ENCODE measurements around the gene ERBIN. TPM values are rescaled to one million over a fixed set of nuclear protein-coding genes. Genes with fewer than 3 reads are reported as not detected.

The ERBIN gene
- total RNA-seq, 1 experiment from 2014 or later: 98.4 TPM

- CTCF ChIA-PET: no interaction called here
- no peak for TF ChIP-seq CTCF (IDR thresholded peaks at IDR 0.05; ENCODE audit: unreplicated experiment)
- Mint-ChIP-seq H3K27ac (ENCODE audit: unreplicated experiment) (no peak overlapping the region), H3K4me3 (ENCODE audit: low read depth, unreplicated experiment) (no peak overlapping the region), H3K27me3 (ENCODE audit: unreplicated experiment) (no peaks in the 10 kb centered on the region), H3K4me1 (ENCODE audit: low read depth, unreplicated experiment) (no peaks in the 10 kb centered on the region), H3K9me3 (ENCODE audit: low read depth, unreplicated experiment) (no peaks in the 10 kb centered on the region), H3K36me3 (ENCODE audit: insufficient read depth, unreplicated experiment) (no peaks in the 10 kb centered on the region)
- BruUV-seq (replicated peaks): no TSS peak
- DNase-seq: no peak
- intact Hi-C loops (cut with micrococcal nuclease; ENCODE audit: unreplicated experiment): no loop called here
These were observed 22.8 kb upstream of the ERBIN start for GRCh38 chr5:65903581-65903980.

GRCh38 chr5:65906256-65906655 is 20.1 kb upstream of the ERBIN start:
- H3K27ac Mint-ChIP-seq (ENCODE audit: unreplicated experiment): no peak overlapping the region
- no peak for TF ChIP-seq CTCF (IDR thresholded peaks at IDR 0.05; ENCODE audit: unreplicated experiment)
- no peaks in the 10 kb centered on the region for H3K4me1 Mint-ChIP-seq (ENCODE audit: low read depth, unreplicated experiment)
- no peaks in the 10 kb centered on the region for H3K27me3 Mint-ChIP-seq (ENCODE audit: unreplicated experiment)
- CTCF ChIA-PET: no interaction called here
- no peak for DNase-seq
- intact Hi-C loops (cut with micrococcal nuclease; ENCODE audit: unreplicated experiment): no loop called here
- BruUV-seq (replicated peaks): no TSS peak
- no peaks in the 10 kb centered on the region for H3K9me3 Mint-ChIP-seq (ENCODE audit: low read depth, unreplicated experiment)
- H3K4me3 Mint-ChIP-seq (ENCODE audit: low read depth, unreplicated experiment): no peak overlapping the region
- no peaks in the 10 kb centered on the region for H3K36me3 Mint-ChIP-seq (ENCODE audit: insufficient read depth, unreplicated experiment)

- H3K36me3 Mint-ChIP-seq (ENCODE audit: insufficient read depth, unreplicated experiment): no peaks in the 10 kb centered on the region
- H3K9me3 Mint-ChIP-seq (ENCODE audit: low read depth, unreplicated experiment): no peaks in the 10 kb centered on the region
- no TSS peak for BruUV-seq (replicated peaks)
- no peak overlapping the region for H3K4me3 Mint-ChIP-seq (ENCODE audit: low read depth, unreplicated experiment)
- intact Hi-C loops (cut with micrococcal nuclease; ENCODE audit: unreplicated experiment): no loop called here
- H3K27ac Mint-ChIP-seq (ENCODE audit: unreplicated experiment): no peak overlapping the region
- H3K4me1 Mint-ChIP-seq (ENCODE audit: low read depth, unreplicated experiment): no peaks in the 10 kb centered on the region
- no peak for DNase-seq
- H3K27me3 Mint-ChIP-seq (ENCODE audit: unreplicated experiment): no peaks in the 10 kb centered on the region
- CTCF ChIA-PET: no interaction called here
- no peak for TF ChIP-seq CTCF (IDR thresholded peaks at IDR 0.05; ENCODE audit: unreplicated experiment)
These were observed 19.2 kb upstream of the ERBIN start for GRCh38 chr5:65907135-65907534.

GRCh38 chr5:65910711-65911110 is 15.7 kb upstream of the ERBIN start:
- no TSS peak for BruUV-seq (replicated peaks)
- no peak overlapping the region for H3K27ac Mint-ChIP-seq (ENCODE audit: unreplicated experiment)
- CTCF ChIA-PET: no interaction called here
- intact Hi-C loops (cut with micrococcal nuclease; ENCODE audit: unreplicated experiment): no loop called here
- no peak for DNase-seq
- H3K9me3 Mint-ChIP-seq (ENCODE audit: low read depth, unreplicated experiment): no peaks in the 10 kb centered on the region
- no peaks in the 10 kb centered on the region for H3K36me3 Mint-ChIP-seq (ENCODE audit: insufficient read depth, unreplicated experiment)
- H3K27me3 Mint-ChIP-seq (ENCODE audit: unreplicated experiment): no peaks in the 10 kb centered on the region
- H3K4me1 Mint-ChIP-seq (ENCODE audit: low read depth, unreplicated experiment): peaks cover 16% of the 10 kb centered on the region
- no peak for TF ChIP-seq CTCF (IDR thresholded peaks at IDR 0.05; ENCODE audit: unreplicated experiment)
- no peak overlapping the region for H3K4me3 Mint-ChIP-seq (ENCODE audit: low read depth, unreplicated experiment)

GRCh38 chr5:65912311-65912710 is 14.1 kb upstream of the ERBIN start:
- Mint-ChIP-seq H3K4me3 (ENCODE audit: low read depth, unreplicated experiment) (no peak overlapping the region), H3K36me3 (ENCODE audit: insufficient read depth, unreplicated experiment) (no peaks in the 10 kb centered on the region), H3K27ac (ENCODE audit: unreplicated experiment) (no peak overlapping the region), H3K4me1 (ENCODE audit: low read depth, unreplicated experiment) (peaks cover 16% of the 10 kb centered on the region), H3K27me3 (ENCODE audit: unreplicated experiment) (no peaks in the 10 kb centered on the region), H3K9me3 (ENCODE audit: low read depth, unreplicated experiment) (no peaks in the 10 kb centered on the region)
- CTCF ChIA-PET: no interaction called here
- DNase-seq: no peak
- TF ChIP-seq CTCF (IDR thresholded peaks at IDR 0.05; ENCODE audit: unreplicated experiment): no peak
- intact Hi-C loops (cut with micrococcal nuclease; ENCODE audit: unreplicated experiment): no loop called here
- no TSS peak for BruUV-seq (replicated peaks)
